Epithelial cell of proximal tubule (primary cell): ENCODE data around the gene ANTXRL. TPM values are rescaled to one million over a fixed set of nuclear protein-coding genes. Genes with fewer than 3 reads are reported as not detected.
"Not testable (repeated sequence)": the region's sequence is repeated elsewhere in the genome, so short reads cannot be mapped to it uniquely, and the experiment has no call there.

Experiments used
- DNase-seq: peaks from one replicate; pipeline ENCODE4 v3.0.0-alpha.2; 2011; ENCODE audit warnings: low read depth
- H3K4me3 ChIP-seq: 2 replicates; pipeline ENCODE4 v1.5.1; 2011; ENCODE audit warnings: low read depth, mild to moderate bottlenecking, low read length
- total RNA-seq: library from RNA; depleted of rRNA; stranded (reverse); fragments of >200 nt; gene quantifications from 2 replicates; pipeline ENCODE4 v1.2.3, GENCODE V29; 2015
- TF ChIP-seq, protein P1 (sequence below): conservative IDR thresholded peaks from 2 replicates; pipeline ENCODE4 v1.5.1; 2012; ENCODE audit warnings: low read depth, mild to moderate bottlenecking, low read length

ANTXRL gene
- total RNA-seq, 1 donor from 2014 or later: not detected

GRCh38 chr10:46291817-46292572 lies 5.2 kb downstream of the ANTXRL start:
- TF ChIP-seq, protein P1, sequence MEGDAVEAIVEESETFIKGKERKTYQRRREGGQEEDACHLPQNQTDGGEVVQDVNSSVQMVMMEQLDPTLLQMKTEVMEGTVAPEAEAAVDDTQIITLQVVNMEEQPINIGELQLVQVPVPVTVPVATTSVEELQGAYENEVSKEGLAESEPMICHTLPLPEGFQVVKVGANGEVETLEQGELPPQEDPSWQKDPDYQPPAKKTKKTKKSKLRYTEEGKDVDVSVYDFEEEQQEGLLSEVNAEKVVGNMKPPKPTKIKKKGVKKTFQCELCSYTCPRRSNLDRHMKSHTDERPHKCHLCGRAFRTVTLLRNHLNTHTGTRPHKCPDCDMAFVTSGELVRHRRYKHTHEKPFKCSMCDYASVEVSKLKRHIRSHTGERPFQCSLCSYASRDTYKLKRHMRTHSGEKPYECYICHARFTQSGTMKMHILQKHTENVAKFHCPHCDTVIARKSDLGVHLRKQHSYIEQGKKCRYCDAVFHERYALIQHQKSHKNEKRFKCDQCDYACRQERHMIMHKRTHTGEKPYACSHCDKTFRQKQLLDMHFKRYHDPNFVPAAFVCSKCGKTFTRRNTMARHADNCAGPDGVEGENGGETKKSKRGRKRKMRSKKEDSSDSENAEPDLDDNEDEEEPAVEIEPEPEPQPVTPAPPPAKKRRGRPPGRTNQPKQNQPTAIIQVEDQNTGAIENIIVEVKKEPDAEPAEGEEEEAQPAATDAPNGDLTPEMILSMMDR: no peak
- no peak overlapping the region for H3K4me3 ChIP-seq
- DNase-seq: no peak

DNA sequence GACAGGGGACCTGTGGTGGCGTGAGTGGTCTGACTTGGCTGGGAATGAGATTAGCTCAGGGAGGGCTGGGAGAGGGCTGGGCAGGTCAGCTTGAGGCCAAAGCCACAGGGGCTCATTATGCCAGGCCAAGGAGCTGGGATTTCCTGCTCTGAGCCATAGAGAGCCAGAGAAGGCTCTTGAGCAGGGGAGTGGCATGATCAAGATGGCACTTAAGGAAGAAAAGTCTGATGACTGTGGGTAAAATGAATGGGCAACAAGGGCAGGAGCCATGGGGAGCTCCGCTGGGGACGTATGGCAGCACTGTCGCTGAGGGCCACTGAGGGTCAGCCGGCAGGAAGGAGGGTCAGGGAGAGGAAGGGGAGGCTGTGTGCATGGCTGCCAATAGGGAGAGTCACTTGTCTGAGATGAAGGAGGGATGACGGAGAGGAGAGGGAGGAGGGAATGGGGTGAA lies 5.8 kb downstream of the ANTXRL start:
- TF ChIP-seq, protein P1: no peak
- no peak for DNase-seq
- H3K4me3 ChIP-seq: no peak overlapping the region

DNA sequence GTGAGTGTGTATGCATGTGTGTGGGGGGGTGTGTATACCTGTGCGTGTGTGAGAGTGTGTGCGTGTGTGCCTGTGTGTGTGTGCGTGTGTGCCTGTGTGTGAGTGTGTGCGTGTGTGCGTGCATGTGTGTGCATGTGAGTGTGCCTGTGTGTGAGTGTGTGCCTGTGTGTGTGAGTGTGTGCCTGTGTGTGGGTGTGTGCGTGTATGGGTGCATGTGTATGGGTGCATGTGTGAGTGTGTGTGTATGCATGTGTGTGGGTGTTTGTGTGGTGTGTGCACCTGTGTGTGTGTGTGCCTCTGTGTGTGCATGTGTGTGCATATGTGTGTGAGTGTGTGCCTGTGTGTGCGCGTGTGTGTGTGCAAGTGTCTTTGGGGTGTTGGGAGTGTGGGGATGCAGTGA lies 6.4 kb downstream of the ANTXRL start:
- H3K4me3 ChIP-seq: no peak overlapping the region
- no peak for DNase-seq
- TF ChIP-seq, protein P1: no peak

DNA sequence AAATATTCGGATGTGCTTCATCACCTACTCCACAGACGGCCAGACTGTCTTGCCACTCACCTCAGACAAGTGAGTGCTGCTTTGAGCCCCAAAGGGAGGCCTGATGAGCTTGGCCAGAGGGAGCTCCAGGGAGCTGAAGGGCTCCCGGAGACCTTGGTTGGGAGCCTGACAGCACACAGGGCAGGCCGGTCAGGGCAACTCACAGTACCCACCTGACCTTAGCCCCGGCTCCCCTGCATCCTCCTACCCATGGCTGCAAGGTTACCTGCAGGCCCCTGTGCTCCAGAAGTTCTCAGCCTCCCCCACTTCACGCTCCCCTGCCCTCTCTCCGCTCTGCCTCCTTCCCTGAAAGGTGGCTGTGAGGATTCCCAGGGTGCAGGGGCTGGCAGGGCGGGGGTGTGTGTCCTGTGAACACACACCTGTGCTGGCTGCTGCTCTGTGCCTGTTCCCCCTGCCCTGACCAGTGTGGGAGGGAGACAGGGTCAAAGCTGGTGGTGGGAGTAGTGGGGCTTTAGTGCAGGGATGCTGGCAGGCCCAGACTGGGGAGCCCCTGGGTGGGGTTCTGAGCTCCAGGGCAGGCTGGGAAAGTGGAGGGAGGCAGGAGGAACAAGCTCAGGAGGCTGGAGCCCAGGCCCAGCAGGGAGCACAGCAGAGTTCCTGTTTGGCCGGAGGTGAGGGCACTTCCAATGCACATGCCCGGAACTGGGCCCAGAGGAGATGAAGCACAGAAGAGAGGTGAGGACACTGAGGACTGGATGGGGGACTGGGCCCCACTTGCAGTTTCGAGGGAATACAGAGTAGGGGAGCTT lies 7.2 kb downstream of the ANTXRL start:
- DNase-seq: no peak
- H3K4me3 ChIP-seq: no peak overlapping the region
- TF ChIP-seq, protein P1: no peak

- TF ChIP-seq, protein P1: no peak
- DNase-seq: no peak
- H3K4me3 ChIP-seq: no peak overlapping the region
Observed at GRCh38 chr10:46294641-46295220, 7.9 kb downstream of the ANTXRL start.

DNA sequence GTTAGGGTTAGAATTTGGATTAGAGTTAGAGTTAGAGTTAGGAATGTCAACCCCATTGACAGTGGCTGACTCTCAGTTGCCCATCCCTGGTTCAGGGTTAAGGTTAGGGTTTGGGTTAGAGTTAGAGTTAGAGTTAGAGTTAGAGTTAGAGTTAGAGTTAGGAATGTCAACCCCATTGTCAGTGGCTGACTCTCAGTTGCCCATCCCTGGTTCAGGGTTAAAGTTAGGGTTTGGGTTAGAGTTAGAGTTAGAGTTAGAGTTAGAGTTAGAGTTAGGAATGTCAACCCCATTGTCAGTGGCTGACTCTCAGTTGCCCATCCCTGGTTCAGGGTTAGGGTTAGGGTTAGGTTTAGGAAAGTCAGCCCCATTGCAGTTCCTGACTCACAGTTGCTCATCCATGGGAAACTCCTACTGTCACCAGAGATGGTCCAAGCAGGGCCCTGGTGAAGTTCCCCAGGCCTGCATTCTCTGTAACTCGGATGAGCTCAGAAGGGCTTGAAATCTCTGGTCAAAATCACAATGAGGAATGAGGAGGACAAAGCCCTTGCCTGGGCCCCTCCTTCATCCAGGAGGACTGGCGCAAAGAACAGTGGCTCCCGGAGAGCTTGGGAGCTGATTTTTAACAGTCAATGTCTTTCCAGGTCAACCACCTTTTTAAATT lies 8.7 kb downstream of the ANTXRL start:
- DNase-seq, H3K4me3 ChIP-seq: not testable (repeated sequence)

- H3K4me3 ChIP-seq, DNase-seq: not testable (repeated sequence)
Observed at GRCh38 chr10:46296086-46296485, 9.3 kb downstream of the ANTXRL start.
